NCI-H1105 (cell line): ENCODE measurements around the gene ANKRD11.
"Not testable (repeated sequence)": the region's sequence is repeated elsewhere in the genome, so short reads cannot be mapped to it uniquely, and the experiment has no call there.

Experiments used
- DNase-seq: peaks from one replicate; lab custom pipeline; 2025; lab: John Stamatoyannopoulos, UW

Gene ANKRD11

DNA sequence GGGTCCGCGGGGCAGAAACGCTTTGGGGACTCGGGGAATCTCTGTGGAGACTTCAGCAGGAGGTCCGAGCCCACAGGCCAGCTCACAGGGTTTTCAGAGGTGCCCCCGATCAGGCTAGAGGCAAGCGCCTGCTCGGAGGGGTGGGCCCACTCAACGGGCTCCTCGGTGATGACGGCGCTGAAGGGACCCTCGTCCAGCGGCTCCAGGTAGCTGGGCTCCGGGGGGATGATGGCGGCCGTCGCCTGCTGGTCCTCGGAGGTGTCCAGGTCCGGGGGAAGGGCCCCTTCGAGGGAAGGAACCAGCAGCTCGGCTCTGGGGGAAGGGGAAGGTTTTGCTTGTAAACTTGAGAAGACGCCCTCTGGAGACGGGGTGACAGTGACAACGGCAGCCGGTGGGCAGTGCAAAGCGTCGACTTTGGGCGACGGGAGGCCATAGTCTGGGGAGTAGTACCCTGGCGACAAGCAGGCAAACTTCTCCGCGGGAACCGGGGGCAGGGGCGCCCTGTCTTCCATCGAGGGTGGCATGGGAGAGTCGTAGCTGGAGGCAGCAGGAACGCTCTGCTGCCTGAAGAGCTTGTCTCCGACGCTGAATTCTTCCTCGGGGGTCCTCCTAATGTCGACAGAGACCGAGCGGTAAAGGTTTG, 209.7 kb downstream of the ANKRD11 start:
- DNase-seq = no peak

DNA sequence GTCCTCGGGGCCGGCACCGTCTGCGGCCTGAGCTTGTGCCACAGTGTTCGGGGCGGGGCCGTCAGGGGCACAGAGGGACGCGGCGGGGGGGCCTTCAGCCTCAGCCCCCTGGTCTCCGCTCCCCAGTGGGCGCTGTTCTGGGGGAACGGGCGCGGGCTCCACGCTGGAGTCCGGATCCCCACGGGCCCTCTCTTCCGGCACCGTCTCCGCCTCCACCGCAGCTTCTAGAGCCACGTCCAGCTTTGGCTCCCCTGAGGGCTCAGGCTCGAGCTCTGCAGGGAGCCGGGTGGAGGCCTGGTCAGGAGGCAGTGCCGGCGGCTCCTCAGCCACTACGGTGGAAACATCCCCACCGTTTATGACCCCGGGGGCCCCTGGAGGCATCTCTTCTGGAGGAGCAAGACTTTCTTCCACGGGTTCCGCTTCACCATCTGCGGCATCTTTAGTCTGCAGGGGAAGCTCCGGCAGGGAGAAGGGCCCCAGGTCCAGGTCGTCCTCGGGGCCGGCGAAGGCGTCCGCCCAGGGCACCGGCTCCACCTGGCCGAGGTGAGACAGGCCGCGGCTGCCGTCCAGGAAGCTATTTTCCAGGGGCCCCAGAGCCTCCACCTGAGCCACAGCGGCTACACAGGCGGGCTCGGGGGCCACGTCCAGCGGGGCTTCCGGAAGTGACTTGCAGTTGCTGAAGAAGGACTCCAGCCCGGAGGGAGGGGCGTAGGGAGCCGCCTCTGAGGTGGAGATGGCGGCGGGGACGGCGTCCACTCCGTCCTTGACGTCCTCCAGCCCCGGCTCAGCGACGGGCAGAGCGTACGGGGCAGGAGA, 210.5 kb downstream of the ANKRD11 start:
- DNase-seq = no peak

DNA sequence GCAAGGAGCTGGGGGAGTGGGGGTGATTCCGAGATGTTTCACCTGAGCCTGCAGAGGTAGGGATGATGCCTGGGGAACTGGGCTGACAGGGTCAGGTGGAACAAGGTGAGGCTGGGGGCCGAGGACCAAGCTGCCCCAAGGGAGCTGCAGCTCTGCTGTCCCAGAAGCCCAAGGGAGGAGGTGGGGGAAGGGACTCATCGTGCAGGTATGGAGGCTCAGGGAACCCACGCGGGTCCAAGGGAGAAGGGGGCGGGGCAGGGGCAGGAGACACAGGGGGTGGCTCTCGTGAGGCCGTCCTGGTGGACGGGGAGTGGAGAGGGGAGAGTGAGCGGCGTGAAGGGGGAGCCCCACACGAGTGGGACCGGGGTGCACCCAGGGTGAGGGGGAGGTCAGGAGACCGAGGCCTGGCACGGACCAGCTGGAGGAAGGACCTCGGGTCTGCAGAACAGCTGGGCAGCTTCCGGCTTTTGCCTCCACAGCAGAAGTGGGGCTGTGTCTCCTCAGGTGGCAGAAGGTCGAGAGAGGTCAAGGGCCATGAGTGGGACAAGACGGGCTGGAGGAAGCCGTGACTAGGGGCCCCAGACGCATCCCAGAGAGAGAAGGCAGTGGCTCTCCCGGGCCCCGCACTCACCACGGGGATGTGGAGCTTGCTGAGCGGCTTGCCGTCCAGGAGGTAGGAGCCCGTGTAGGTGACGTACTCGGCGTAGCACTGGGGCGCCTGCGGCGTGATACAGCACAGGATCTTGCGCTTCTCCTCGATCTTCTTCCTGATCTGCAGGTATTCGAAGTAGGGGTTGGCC, 211.7 kb downstream of the ANKRD11 start:
- no peak for DNase-seq

DNA sequence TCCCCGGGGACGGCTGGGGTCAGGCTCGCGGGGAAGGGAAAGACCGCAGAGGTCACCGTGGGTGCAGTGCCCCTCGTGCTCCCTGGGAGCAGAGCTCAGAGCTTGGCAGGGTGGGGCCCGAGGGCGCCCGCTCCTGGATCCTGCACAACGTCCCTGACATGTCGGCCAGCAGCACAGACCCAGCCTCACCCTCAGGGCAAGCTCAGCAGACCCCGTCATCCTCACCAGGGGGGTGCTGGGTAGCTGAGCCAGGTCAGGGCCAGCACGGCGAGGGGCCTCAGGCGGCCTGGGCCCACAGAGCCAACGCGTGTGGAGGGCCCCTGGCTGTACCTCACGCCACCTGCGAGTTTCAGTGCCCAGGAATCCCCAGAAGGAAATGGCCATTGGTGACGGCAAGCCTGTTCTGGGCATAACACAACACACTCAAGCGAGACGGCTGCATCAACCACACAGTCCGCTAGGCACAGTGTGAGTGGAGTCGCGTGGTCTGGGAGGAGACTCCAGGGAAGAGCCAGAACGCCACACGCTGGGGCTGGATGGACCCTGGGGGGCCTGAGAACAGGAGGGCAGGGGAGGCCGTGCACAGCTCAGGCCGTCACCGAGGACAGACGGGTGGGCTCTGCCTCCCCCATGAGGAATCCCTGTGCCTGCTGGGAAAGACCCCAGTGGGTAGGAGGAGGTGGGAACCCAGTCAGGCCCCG, 212.6 kb downstream of the ANKRD11 start:
- DNase-seq = no peak

DNA sequence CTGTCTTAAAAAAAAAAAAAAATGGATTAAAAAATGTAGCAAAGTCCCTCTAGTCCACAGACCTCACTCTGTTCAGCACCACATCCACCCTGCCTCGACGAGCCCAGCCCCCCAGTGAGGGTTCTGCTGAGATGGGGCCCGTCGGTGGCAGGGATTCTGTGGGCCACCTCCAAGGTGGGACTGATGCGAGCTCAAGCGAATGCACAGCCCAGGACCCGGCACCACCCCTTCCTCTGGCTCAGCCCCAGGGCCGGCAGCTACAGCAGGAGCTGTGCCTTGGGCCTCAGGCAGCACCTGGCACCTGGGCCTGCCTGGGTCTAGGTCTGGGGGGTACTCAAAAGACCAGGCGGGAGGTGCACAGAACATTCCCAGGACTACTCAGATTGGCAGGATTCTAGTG, 213.3 kb downstream of the ANKRD11 start:
- no peak for DNase-seq

DNA sequence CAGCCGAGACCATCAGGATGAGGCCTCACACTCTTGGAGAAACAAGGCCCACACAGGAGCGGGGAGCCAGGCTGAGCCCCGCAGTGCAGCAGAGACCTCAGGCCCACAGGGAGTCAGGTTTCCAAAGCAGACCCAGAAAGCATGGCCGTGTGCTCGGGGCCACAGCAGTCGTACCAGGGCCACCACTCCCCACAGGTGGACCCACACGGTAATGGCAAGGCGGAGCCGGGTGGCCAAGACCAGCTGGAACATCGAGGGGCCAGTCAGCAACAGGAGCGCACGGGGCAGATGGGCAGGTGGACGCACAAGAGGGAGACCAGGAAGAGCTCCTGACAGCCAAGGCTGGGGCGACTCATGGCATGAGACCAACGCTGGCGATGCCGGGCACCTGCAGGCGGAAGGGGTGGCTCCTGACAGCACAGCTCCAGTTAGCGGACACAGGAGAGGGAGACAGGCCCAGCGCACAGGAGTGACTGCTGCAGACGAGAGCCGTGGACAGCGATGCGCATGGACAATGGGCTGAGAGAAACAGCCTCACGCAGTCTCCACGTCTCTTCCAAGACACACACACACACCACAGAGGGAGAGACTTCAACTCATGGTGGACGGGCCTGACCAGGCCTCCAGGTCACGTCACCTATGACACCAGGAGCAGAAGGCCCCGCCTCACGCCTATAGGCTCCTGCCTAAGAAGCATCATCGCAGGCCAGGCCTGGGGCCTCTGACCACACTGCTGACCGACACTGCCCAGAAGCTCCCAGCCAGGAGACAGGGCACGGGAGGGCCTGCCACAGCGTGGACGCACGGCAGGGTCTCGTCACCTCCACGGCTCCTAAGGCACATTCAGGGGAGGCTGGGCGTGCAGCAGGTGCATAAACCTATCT, 214.3 kb downstream of the ANKRD11 start:
- DNase-seq = no peak

DNA sequence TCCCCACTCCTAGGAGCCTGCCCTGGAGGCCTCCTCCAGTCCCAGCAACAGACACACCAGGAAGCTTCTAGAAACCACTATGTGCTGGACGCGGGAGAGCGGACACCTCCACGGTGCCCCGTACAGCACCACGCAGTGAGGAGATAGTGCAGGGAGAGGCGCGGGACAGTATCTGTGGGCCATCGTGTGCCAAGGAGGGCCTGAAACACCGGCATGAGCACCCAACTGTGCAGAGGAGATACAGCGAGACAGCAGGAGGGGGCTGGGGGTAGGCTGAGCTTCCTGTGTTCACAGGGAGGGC, 215.1 kb downstream of the ANKRD11 start:
- DNase-seq = no peak

DNA sequence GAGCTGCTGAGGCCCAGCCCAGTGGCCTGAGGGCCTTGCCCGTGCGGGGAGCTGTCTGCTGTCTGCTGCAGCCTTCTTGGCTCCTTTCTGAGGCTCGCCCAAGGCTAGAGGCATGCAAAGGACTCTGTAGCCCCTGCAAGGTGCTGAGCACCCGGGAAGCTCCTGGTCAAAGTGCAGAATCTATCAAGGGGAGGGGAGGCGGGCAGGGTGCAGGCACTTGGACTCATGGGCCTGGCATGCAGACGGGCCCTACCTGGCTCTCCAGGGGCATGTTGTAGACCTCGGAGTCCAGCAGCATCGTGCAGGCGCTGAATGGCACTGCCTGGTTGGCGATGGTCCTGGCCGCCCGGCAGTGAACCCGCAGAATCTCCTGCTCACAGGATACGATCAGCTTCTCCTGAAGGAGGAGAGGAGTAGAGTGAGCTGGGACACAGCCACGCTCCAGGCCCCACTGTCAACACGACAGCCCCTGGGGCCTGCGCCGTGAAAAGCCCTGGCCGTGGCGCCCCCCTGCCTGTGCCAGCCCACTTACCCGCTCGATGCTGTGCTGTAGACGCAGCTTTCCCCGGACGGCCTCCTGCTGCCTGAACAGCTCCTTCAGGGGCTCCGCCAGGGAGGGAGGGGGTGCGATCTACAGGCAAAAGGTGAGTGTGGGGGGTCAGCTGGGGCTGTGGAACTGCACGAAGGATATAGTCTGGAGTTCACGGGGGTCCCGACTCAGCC, 215.6 kb downstream of the ANKRD11 start:
- no peak for DNase-seq

DNA sequence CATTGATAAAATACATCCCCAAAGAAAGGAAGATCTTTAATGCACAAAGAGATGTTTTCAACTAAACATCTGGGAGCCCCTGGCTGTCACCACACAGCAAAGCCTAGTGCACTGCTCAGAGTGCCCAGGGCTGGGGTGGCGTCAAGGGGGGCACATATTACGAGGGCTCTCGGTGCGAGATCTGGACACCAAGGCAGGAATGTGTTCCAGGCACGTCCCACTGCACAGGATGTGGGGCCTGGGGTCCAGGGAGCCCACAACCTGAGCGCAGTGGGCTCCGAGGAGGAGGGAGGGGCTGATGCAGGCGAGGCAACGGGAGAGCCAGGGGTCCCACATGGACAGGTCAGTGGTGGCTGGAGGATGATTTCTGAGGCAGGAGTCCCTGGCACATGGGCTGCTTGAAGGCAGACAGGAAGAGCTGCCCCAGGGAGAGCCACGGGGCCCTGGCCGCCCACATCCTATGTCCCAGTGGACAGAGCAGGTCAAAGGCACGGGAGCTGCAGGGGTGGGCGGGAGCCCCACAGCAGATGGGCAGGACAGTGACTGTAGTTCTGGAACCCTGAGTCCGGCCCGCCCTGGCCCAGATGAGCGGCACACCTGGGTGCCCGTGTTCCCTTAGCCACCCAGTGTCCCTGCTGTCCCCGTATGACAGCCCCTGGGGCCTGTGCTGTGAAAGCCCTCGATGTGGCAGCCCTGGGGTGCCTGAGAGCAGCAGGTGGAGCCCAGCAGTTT, 216.5 kb downstream of the ANKRD11 start:
- no peak for DNase-seq

DNA sequence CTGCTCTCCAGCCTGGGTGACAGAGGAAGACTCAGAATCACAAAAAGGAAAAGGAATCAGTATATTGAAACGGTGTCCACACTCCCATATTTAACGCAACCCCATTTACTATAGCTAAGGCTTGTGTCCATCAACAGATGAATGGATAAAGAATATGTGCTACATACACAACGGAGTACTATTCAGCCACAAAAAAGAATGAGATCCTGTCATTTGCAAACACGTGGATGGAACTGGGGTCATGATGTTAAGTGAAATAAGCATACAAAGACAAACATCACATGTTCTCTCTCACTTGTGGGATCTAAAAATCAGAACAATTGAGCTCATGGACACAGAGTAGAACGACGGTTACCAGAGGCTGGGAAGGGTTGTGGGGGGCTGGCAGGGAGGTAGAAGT, 217.7 kb downstream of the ANKRD11 start:
- DNase-seq = no peak

DNA sequence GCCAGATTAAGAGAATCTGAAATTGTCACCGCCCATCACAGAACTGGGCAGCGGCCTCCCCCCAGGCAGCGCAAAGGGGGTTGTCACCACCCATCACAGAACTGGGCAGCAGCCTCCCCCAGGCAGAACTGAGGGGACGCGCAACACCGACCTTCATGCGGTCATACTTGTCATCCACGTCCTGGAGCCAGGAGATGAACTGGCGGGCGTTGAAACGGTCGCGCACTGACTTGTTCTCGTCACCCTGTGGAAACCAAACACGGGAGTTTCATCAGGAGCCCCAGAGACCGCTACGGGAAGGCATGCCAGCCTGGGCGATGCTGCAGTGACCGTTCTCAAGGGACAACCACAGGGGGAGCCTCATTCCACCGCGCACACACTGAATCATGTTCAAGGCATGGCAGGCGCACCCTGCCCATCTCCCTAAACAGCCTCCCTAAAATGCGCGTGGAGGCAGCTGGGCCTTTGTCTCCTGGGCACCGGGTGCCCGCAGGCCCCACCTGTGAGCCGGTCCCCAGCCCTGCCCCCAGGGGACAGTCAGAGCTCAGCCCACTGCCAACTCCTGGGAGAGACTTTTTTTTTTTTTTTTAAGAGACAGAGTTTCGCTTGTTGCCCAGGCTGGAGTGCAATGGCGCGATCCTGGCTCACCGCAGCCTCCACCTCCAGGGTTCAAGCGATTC, 219.6 kb downstream of the ANKRD11 start:
- DNase-seq = no peak

DNA sequence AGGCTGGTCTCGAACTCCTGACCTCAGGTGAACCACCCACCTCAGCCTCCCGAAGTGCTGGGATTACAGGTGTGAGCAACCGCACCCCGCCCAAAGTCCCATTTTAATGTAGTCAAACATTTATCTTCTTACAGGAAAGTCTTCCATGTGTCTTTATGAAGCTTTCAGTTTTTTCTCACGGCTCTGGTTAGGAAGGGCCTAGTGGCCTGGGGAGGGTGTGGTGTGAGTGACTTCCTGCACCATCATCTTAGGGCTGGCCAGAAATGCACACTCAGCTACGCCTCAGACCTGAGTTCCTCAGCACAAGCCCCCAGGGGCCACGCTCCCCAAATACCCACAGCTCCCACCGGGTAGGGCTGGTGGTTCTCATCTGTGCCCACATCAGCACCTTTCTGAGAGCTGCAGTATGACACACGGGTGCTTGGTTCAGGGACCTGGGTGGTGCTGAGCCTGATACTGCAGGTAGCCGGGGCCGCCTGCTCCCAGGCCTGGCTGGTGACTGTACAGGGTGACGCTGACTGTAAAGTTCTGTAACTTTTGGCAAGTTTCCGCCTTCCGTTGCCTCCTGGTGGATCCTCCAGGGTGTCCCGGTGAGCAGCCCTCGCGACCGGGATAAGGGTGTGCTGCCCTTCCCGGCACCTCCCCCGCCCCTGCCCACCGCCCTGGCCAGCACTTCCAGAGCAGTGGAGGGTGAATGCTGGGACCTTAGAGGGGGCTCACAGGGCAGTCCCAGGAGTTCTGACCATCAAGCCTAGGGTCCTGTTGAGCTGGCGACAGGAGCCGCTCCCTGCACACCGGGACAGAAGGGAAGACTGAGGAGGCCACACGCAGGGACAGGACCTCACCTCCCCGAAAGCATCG, 220.3 kb downstream of the ANKRD11 start:
- no peak for DNase-seq

DNA sequence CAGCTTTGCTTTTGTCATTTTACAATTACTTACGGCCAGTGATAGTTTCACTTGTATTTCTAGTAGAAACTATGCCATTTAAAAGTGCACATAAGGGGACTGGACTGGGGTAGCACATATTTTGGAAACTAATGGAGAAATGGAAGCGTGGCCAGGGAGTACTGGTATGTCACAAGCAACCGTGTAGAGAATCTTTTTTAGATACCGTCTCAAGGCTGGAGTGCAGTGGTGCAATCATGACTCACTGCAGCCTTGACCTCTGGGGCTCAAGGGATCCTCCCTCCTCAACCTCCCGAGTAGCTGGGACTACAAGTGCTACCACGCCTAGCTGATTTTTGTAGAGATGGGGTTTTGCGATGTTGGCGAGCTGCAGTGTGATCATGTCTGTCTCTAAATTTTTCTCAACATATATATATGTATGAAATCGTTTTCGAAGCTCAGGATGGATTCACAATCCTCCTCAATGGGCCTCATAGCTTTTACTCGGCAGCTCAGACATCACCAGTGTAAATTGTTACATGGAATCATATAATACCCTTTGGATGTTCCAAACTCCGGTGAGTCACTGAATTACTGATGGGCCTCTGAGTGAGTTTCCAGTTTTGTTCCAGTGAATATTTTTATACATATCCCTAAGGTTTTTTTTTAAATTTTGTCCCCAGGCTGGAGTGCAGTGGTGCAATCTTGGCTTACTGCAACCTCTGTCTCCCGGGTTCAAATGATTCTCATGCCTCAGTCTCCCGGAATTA, 221.2 kb downstream of the ANKRD11 start:
- DNase-seq = no peak

DNA sequence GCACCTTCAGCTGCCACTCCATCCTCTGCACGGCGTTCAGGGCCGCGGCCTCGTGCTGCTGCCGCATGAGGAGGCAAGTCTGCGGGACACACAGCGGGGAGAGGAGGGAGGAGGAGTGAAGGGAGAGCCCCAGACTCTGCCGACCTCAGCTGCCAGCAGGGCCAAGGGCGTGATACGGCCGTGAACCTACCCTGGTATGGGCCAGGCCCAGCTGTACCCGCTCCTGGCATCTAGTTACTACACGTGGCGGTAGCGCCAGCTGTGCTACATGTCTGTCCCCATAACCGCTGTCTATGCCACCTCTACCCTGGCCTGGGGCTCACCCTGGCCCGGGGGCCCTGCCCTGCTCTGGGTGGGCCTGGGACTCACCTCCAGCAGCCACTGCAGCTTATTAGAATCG, 221.8 kb downstream of the ANKRD11 start:
- DNase-seq = no peak

DNA sequence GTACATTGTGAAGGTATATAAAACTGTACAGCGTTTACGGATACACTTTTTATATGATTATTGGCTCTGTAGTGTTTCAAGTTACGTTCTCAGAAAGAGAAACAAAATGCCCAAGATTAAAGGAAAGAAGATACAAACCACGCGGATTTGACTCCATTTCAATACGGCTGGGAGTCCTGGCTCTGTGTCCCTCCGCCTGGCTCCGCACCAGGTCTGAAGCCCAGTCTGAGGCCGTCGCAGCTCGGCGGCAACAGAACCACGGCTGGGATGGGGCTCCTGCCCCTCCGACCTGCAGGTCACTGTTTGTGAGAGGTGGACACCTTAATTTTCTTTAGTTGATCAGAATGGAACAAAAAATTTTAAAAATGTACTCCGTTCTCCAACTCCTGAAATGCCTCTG, 222.6 kb downstream of the ANKRD11 start:
- not testable (repeated sequence) for DNase-seq

DNA sequence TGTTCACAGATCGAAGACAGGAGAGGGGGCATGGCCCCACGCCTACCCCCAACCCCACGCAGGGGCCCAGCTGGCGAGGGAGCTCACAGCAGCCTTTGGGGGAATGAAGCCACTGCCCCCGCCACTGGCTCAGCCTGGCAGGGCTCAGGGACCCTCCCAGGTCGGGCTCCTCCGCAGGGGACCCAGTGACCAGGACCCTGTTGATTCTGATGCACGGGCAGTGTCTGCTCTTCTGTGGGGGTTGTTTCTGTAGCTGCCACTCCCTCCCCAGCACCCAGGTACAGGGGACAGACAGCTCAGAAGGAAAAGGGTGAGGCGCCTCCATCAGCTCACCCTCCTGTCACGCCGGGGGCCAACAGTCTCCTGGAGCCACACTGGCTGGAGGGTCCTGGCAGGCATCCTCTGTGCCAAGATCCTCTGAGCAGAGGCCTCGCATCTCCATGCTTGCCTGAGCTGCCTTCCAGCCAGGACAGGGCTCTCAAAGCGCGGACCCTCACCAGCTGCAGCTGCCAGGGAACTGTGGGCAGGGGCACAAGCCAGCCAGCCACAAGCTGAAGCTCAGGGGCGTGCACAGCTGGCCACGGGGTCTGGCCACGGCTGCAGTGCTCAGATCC, 223.7 kb downstream of the ANKRD11 start:
- no peak for DNase-seq

DNA sequence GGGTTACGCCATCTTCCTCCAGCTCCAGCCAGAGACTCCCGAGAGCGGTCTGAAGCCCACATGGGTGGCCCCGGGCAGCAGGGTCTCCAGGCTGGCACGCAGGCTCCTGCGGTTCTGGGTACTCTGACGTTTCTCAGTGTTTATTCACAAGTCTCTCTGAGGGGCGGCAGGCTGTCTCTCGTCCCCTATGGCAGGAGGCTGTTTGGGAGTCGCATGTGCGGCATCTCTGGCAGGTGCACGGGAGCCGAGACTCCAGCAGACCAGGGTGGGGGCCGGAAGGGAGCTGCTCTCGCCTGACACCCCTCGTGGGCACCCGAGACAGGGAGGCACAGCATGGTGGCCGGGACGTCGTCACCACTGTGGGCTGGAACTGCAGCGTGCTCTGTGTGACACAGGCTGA, 224.7 kb downstream of the ANKRD11 start:
- no peak for DNase-seq
